K562 (cell line): ENCODE data around the gene WWOX. TPM values are rescaled to one million over a fixed set of nuclear protein-coding genes. Genes with fewer than 3 reads are reported as not detected.

Experiments used
- ATAC-seq: fragments of 200-7000 bp; cut with Tn5 transposase; 3 replicates; pipeline ENCODE4 v1.9.1; 2020; ENCODE audit warnings: moderate library complexity
- BruUV-seq: library from RNA; stranded (reverse); fragments of 400-500 nt; replicated peaks from 2 replicates; lab custom pipeline; 2021; lab: Mats Ljungman, UMichigan
- CTCF ChIA-PET: fragments of 300-600 bp; formaldehyde crosslinking; extraction: SDS; loops from one replicate; lab custom pipeline; 2021; ENCODE audit warnings: low intra/inter-chr PET ratio; lab: Yijun Ruan, JAX
- POLR2A ChIA-PET: fragments of 300-600, 350-650 bp; sonication (Branson Sonifier 250); formaldehyde crosslinking; extraction: SDS; loops from one replicate; lab custom pipeline; 2021; ENCODE audit warnings: antibody characterized with exemption, inconsistent platforms; lab: Yijun Ruan, JAX
- DNase-seq, 4 experiments: peaks; one replicate each; pipeline versions ENCODE4 v3.0.0 to v3.0.0-alpha.2; 2011 to 2018; ENCODE audit warnings: low spot score in 3 of 4, mixed read lengths in 3 of 4; ENCODE audit errors: extremely low read depth in 1 of 4
- FAIRE-seq: peaks from 2 replicates; lab custom pipeline; 2011; peaks lifted over from hg19 to GRCh38; lab: Jason Lieb, UNC
- H2AFZ ChIP-seq: 2 replicates; pipeline ENCODE4 v1.6.0; 2011; ENCODE audit warnings: low read depth, low read length, control low read depth, inconsistent platforms
- H3K27ac ChIP-seq: fragments of 200-600 bp; 3 replicates; pipeline ENCODE4 v1.8.0; 2011; ENCODE audit warnings: low read depth, mild to moderate bottlenecking, control low read depth, inconsistent platforms, low read length, moderate library complexity, mixed read lengths; ENCODE audit errors: extremely low read depth
- H3K27me3 ChIP-seq, 2 experiments: fragments of 300-600 bp in 1 of 2; 2 replicates in 1 of 2; 3 replicates in 1 of 2; pipeline versions ENCODE4 v1.6.0 to v1.8.0; 2011; ENCODE audit warnings: inconsistent platforms in 2 of 2, low read length in 2 of 2, mild to moderate bottlenecking in 1 of 2, mixed read lengths in 1 of 2, moderate library complexity in 1 of 2; ENCODE audit not compliant: control insufficient read depth in 2 of 2, insufficient read depth in 2 of 2
- H3K36me3 ChIP-seq: fragments of 300-600 bp; 3 replicates; pipeline ENCODE4 v1.8.0; 2011; ENCODE audit warnings: mild to moderate bottlenecking, low read length, inconsistent platforms; ENCODE audit not compliant: control insufficient read depth, insufficient read depth
- H3K4me1 ChIP-seq, 2 experiments: fragments of 200-600 bp in 1 of 2; replicated peaks in 1 of 2; 2 replicates in 1 of 2; 3 replicates in 1 of 2; pipeline versions ENCODE4 v1.5.1 to v1.8.0; 2011; ENCODE audit warnings: inconsistent platforms in 2 of 2, low read length in 2 of 2, mild to moderate bottlenecking in 1 of 2, mixed read lengths in 1 of 2, moderate library complexity in 1 of 2; ENCODE audit not compliant: control insufficient read depth in 2 of 2, insufficient read depth in 2 of 2
- H3K4me2 ChIP-seq: 2 replicates; pipeline ENCODE4 v1.6.1; 2011; ENCODE audit warnings: low read length, control low read depth, inconsistent platforms, mixed read lengths; ENCODE audit not compliant: insufficient read depth
- H3K4me3 ChIP-seq: fragments of 200-600 bp; sonication (generic), shearing (Covaris generic); 2 replicates; pipeline ENCODE4 v1.5.1; 2016; ENCODE audit warnings: control low read depth, inconsistent platforms
- H3K79me2 ChIP-seq: fragments of 200-600 bp; 3 replicates; pipeline ENCODE4 v1.8.0; 2011; ENCODE audit warnings: low read length, inconsistent platforms; ENCODE audit not compliant: control insufficient read depth, insufficient read depth
- H3K9ac ChIP-seq, 2 experiments: 2 replicates each; pipeline versions ENCODE4 v1.6.0 to v1.6.1; 2011; ENCODE audit warnings: low read depth in 2 of 2, low read length in 2 of 2, control low read depth in 1 of 2, inconsistent platforms in 1 of 2, mild to moderate bottlenecking in 1 of 2, mixed read lengths in 1 of 2; ENCODE audit not compliant: insufficient read depth in 1 of 2
- H3K9me1 ChIP-seq: one replicate; pipeline ENCODE4 v1.6.0; 2011; ENCODE audit warnings: inconsistent platforms, mild to moderate bottlenecking, low read length, moderate library complexity; ENCODE audit not compliant: control insufficient read depth, insufficient read depth
- H3K9me3 ChIP-seq: replicated peaks from 2 replicates; pipeline ENCODE4 v1.5.1; 2011; ENCODE audit warnings: low read depth, low read length, inconsistent platforms; ENCODE audit not compliant: control insufficient read depth, insufficient read depth
- H4K20me1 ChIP-seq: replicated peaks from 2 replicates; pipeline ENCODE4 v1.6.1; 2011; ENCODE audit warnings: low read length, inconsistent platforms, mixed read lengths; ENCODE audit not compliant: control insufficient read depth, insufficient read depth
- EHMT2 ChIP-seq: fragments of 450-650 bp; IDR thresholded peaks from 2 replicates; pipeline ENCODE4 v1.6.1; 2018; ENCODE audit warnings: antibody characterized with exemption
- ETV6 ChIP-seq, 3 experiments: fragments of 150-350 bp in 1 of 3; sonication (generic) in 1 of 3; formaldehyde crosslinking in 1 of 3; IDR thresholded peaks; 2 replicates each; pipeline versions ENCODE4 v1.6.1 to v1.8.0; 2014 to 2022; ENCODE audit warnings: borderline replicate concordance in 2 of 3, low read depth in 2 of 3, antibody characterized with exemption in 1 of 3, low read length in 1 of 3, mild to moderate bottlenecking in 1 of 3, missing genetic modification reagents in 1 of 3
- MGA ChIP-seq: fragments of 450-650 bp; IDR thresholded peaks from 2 replicates; pipeline ENCODE4 v1.6.1; 2016; ENCODE audit warnings: mild to moderate bottlenecking, moderate library complexity
- SRSF1 ChIP-seq: fragments of 200-400 bp; formaldehyde crosslinking; IDR thresholded peaks from 2 replicates; pipeline ENCODE4 v1.6.1; 2017; ENCODE audit warnings: mild to moderate bottlenecking, low read depth, low read length, moderate library complexity
- ZBTB2 ChIP-seq: fragments of 450-650 bp; IDR thresholded peaks from 2 replicates; pipeline ENCODE4 v1.6.1; 2016; ENCODE audit warnings: antibody characterized with exemption
- ZBTB9 ChIP-seq: fragments of 450-650 bp; formaldehyde crosslinking; IDR thresholded peaks from 2 replicates; pipeline ENCODE4 v1.4.0; 2020; ENCODE audit warnings: mild to moderate bottlenecking, moderate library complexity
- WGBS: fragments of 100-300 bp; shearing (Covaris generic); methylation state at CpG from one replicate; pipeline ENCODE4 v1.1.6; 2016; ENCODE audit warnings: low coverage, mixed read lengths; ENCODE audit not compliant: insufficient coverage; ENCODE audit errors: missing lambda C conversion rate; 5-methylcytosine and 5-hydroxymethylcytosine counted together
- in situ Hi-C: fragments of 300-500 bp; cut with MboI; formaldehyde crosslinking; loops from 4 replicates; pipeline ENCODE4 v1.15.0; 2018; ENCODE audit warnings: inconsistent platforms, mixed read lengths
- intact Hi-C: fragments of 100-400 bp; cut with micrococcal nuclease; formaldehyde crosslinking; loops from 2 replicates; pipeline ENCODE4 v1.14.2; 2022
- polyA plus RNA-seq, 8 experiments: library from polyadenylated mRNA; depleted of rRNA in 4 of 8; stranded (reverse) in 5 of 8; unstranded in 3 of 8; fragments of >200 nt; fragmentation: Nextera tagmentation in 2 of 8; fragmentation: Illumina TruSeq in 1 of 8; extraction: Ambion mirVana in 2 of 8; extraction: Trizol in 1 of 8; gene quantifications; 2 replicates each; pipeline versions ENCODE4 v1.2.1 to v1.2.3, GENCODE V29; 2011 to 2014; ENCODE audit warnings: inconsistent platforms in 1 of 8, missing spikeins in 1 of 8
- total RNA-seq, 7 experiments: library from RNA; depleted of rRNA in 6 of 7; stranded (reverse); fragments of >200 nt in 6 of 7; fragmentation: Illumina TruSeq in 2 of 7; extraction: Trizol in 2 of 7; gene quantifications; 2 replicates each; pipeline versions ENCODE4 v1.2.1 to v1.2.3, GENCODE V29; 2011 to 2021; ENCODE audit warnings: low replicate concordance in 1 of 7

WWOX gene
- total and polyA plus RNA-seq, 9 of the 15 experiments (the other 6 are each of a cell fraction or from before 2014, with no cell fraction given), result 1.6 to 22.7 (median 8.1) TPM

GRCh38 chr16:79170555-79171246 is 1071.2 kb downstream of the WWOX start:
- WGBS, result under 1% methylated on average over 7 of the region's 7 CpGs
- Histone ChIP-seq H3K9ac (no peak overlapping the region), H2AFZ (no peak overlapping the region), H3K9me1 (no peaks in the 10 kb centered on the region), H4K20me1 (no peaks in the 10 kb centered on the region), H3K4me1 (no peaks in the 10 kb centered on the region), H3K4me3 (no peak overlapping the region), H3K27ac (no peak overlapping the region), H3K27me3 (peaks cover under 1% of the 10 kb centered on the region in 2 experiments; a peak in 3 of 5 replicates), H3K79me2 (no peaks in the 10 kb centered on the region), H3K4me2 (no peak overlapping the region), H3K9me3 (no peaks in the 10 kb centered on the region), H3K36me3 (no peaks in the 10 kb centered on the region)
- DNase-seq, result no peak
- no peak for ATAC-seq
- in situ Hi-C loops (no loop called here), intact Hi-C loops (no loop called here)
- POLR2A ChIA-PET, result no interaction called here
- CTCF ChIA-PET, result no interaction called here
- no peak for FAIRE-seq
- BruUV-seq, result no TSS peak
- TF ChIP-seq ZBTB2, result no peak
- no peak for TF ChIP-seq ZBTB9 (CRISPR knock-in tag)
- TF ChIP-seq SRSF1, result no peak
- TF ChIP-seq EHMT2, result no peak
- TF ChIP-seq MGA, result no peak
- no peak for TF ChIP-seq ETV6 (IDR thresholded peaks at IDR 0.05; ENCODE audit: borderline replicate concordance in 1 of 2, low read depth in 2 of 2, low read length in 1 of 2)
- TF ChIP-seq ETV6 (CRISPR knock-in tag; IDR thresholded peaks at IDR 0.05; ENCODE audit: borderline replicate concordance), result no peak
